GM21786 (cell line): ENCODE data around the gene CIB4.

Experiments
- ATAC-seq: cut with Tn5 transposase; IDR thresholded peaks from one replicate; pipeline ENCODE4 v1.9.1; 2021; ENCODE audit not compliant: unreplicated experiment

The CIB4 gene

GRCh38 chr2:26555246-26556133 lies 85.7 kb downstream of the CIB4 start:
- ATAC-seq = no peak

- ATAC-seq = no peak
These were observed 88.4 kb downstream of the CIB4 start for GRCh38 chr2:26552641-26553374.

- ATAC-seq = no peak
These were observed 90.7 kb downstream of the CIB4 start for GRCh38 chr2:26550276-26551015.

- ATAC-seq = no peak
These were observed 98.3 kb downstream of the CIB4 start for GRCh38 chr2:26542676-26543505.

GRCh38 chr2:26542194-26542455 lies 99.0 kb downstream of the CIB4 start:
- no peak for ATAC-seq

- no peak for ATAC-seq
These were observed 99.6 kb downstream of the CIB4 start for GRCh38 chr2:26541401-26542193.

GRCh38 chr2:26540961-26541360 lies 100.2 kb downstream of the CIB4 start:
- ATAC-seq = no peak

GRCh38 chr2:26540306-26540705 lies 100.9 kb downstream of the CIB4 start:
- no peak for ATAC-seq

- ATAC-seq = no peak
These were observed 103.2 kb downstream of the CIB4 start for GRCh38 chr2:26537826-26538475.

- ATAC-seq = no peak
These were observed 103.9 kb downstream of the CIB4 start for GRCh38 chr2:26537069-26537825.

- no peak for ATAC-seq
These were observed 104.6 kb downstream of the CIB4 start for GRCh38 chr2:26536371-26537068.

- ATAC-seq = no peak
These were observed 105.4 kb downstream of the CIB4 start for GRCh38 chr2:26535663-26536275.

- no peak for ATAC-seq
These were observed 106.1 kb downstream of the CIB4 start for GRCh38 chr2:26534865-26535662.

- no peak for ATAC-seq
These were observed 106.9 kb downstream of the CIB4 start for GRCh38 chr2:26534098-26534864.

- ATAC-seq = no peak
These were observed 107.5 kb downstream of the CIB4 start for GRCh38 chr2:26533661-26534060.
